ENCODE data around the gene AMER2.
"Not testable (repeated sequence)": the region's sequence is repeated elsewhere in the genome, so short reads cannot be mapped to it uniquely, and the experiment has no call there.

The AMER2 gene

DNA sequence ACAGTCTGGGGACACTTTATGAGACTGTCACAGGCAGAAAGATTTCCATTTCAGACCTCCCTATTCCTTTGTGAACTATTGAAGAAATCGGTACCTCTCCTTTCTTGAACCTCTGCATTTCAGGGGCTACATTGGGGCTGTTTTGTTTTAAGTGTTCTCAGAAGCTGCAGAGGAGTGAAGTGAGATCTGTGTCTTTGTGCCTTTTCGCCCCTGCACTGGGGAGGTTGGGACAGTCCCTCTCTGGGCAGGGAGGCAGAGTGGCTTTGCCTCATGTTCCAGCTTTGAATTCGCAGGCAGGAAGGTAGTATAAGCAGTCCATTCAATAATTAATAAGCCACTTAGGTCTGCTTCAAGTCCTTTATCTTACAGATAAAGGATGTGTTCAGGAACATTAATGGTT, 9.5 kb upstream of the AMER2 start:
- in situ Hi-C loops (cut with MboI; ENCODE audit: low sequenced_read_pairs), result no loop called here

- in situ Hi-C loops (cut with MboI; ENCODE audit: low sequenced_read_pairs), result no loop called here
Measured at GRCh38 chr13:25180775-25181537, 8.9 kb upstream of the AMER2 start.

GRCh38 chr13:25179832-25180774, 8.0 kb upstream of the AMER2 start:
- in situ Hi-C loops (cut with MboI; ENCODE audit: low sequenced_read_pairs), result no loop called here

GRCh38 chr13:25179011-25179410, 6.9 kb upstream of the AMER2 start:
- in situ Hi-C loops (cut with MboI; ENCODE audit: low sequenced_read_pairs), result no loop called here

DNA sequence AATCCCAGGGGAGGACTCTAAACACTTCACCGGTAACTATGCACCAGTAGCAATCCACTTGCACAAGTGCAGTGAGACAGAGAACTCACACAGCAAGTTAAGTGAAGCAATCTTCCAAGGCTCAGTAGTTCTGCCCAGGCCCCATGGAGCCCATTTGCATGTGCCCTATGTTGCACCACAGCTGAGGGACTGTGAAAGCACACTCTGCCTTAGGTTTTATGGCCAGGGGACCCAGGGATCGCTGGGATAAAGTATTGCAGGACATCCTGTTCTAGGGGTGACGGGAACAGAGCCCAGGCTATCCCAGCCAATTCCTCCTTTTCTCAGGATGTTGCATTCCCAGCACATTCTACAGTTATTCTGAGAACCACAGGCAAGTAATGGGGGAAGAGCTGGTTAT, 6.0 kb upstream of the AMER2 start:
- in situ Hi-C loops (cut with MboI; ENCODE audit: low sequenced_read_pairs), result no loop called here

DNA sequence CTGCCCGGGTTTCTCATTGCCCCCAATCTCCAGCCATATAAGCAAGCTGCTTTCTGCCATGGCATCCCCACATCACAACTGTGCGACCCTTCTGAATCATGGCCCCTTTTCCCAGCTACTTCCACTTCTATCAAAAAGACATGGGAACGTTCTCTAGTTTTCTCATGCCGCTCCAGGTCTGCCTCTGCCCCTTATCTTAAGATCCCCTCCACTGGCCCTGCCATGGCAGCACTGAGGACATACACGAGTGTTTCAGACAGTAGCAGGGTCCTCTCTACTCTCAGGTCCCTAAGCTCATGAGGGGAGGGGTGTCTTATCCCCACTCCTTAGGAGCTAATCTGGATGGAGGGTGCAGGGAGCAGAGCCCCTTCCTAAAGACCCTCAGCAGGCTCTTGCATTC, 5.5 kb upstream of the AMER2 start:
- in situ Hi-C loops (cut with MboI; ENCODE audit: low sequenced_read_pairs), result no loop called here

GRCh38 chr13:25177012-25177411, 4.9 kb upstream of the AMER2 start:
- in situ Hi-C loops (cut with MboI; ENCODE audit: low sequenced_read_pairs), result no loop called here

DNA sequence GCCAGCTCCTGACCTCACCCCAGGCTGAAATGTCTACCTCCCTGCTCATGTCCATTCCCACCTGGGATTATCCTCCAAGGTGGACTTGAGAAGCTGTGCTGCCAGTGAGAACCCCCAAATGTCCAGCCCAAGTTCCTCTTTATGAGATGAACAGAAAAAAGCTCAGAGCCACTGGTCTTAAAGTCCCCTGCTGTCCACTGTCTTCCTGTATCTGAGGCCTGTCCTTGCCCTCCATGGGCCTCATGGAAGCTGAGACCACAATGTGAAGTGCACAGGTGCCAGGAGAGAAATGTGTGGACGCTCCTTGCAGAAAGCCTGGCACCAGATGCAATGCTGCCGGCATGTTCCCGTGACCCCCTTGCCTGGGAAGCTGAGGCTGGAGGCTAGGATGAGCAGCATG, 3.3 kb upstream of the AMER2 start:
- in situ Hi-C loops (cut with MboI; ENCODE audit: low sequenced_read_pairs), result no loop called here

GRCh38 chr13:25175026-25175425, 2.9 kb upstream of the AMER2 start:
- in situ Hi-C loops (cut with MboI; ENCODE audit: low sequenced_read_pairs), result no loop called here

DNA sequence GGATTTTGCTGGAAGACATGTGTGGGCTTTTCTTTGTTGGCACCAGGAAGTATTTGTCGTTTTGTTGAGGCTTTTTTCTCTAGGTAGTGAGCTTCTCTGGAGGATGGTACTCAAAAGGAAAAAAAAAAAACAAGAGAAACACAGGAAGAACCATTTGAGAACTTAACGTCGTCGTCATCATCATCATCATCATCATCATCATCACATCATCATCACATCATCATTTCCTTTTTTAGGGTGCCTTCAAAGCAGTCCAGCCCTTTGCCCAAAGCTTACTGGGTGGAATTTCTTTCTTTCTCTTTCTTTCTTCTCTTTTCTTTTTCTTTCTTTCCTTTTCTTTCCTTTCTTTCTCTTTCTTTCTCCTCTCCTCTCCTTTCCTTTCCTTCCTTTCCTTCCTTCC, 2.2 kb upstream of the AMER2 start:
- in situ Hi-C loops (cut with MboI; ENCODE audit: low sequenced_read_pairs), result no loop called here

DNA sequence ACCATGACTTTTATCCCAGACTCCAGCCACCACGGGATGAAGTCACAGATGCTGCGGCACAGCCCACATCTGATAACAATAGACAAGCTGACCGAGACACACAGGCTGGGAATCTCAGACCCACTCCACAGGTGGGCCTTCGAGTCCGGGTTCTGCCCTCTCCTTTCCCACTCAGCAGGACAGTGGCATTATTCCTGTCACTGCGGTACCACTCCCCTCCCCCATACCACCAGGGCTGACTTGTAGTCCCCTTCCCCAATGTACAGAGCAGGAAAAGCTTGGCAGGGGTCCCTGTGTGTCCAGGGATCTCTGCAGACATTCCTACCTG, 179 bp upstream of the AMER2 start:
- in situ Hi-C loops (cut with MboI; ENCODE audit: low sequenced_read_pairs), result no loop called here

DNA sequence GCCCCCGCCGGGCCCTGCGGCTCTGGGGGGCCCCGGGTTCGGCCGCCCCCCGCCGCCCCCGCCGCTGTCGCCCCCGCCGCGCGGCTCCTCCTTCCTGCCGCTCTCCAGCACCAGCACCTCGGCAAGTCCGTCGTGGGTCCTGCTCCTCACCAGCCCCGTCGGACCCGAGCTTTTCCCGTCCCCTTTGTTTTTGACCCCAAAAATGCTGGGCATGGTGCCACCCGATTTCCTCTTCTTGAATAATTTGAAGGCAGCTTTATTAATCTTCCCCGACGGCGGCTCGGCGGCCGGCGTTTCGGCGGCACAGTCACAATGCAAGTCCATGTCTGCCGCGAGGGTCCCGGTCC, 945 bp downstream of the AMER2 start:
- in situ Hi-C loops (cut with MboI; ENCODE audit: low sequenced_read_pairs), result no loop called here

DNA sequence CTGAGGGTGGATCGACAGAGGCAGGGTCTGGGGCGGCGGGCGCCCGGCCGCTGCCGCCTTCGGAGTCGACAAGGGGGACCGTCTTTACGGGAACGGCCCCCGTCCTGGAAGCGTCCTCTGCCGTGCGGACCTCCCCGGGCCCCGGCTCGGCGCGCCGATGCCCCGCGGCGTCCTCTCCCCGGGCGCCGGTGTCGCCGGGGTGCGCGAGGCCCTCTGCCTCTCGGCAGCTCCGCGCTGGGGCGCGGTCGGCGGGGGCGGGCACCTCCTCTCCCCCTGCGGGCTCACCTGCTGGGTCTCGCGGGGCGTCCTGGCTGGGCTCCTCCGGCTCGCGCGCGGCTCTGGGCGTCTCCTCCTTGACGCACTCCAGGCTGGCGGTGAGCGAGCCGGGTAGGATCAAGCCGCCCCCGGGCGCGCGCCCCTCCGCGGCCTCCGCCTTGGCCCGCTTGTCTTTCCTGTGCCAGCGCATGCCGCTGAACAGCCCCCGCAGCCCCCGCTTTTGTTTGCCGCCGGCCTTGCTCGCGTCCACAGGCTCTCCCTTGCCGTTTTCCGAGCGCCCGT, 1.5 kb downstream of the AMER2 start:
- in situ Hi-C loops (cut with MboI; ENCODE audit: low sequenced_read_pairs), result no loop called here

DNA sequence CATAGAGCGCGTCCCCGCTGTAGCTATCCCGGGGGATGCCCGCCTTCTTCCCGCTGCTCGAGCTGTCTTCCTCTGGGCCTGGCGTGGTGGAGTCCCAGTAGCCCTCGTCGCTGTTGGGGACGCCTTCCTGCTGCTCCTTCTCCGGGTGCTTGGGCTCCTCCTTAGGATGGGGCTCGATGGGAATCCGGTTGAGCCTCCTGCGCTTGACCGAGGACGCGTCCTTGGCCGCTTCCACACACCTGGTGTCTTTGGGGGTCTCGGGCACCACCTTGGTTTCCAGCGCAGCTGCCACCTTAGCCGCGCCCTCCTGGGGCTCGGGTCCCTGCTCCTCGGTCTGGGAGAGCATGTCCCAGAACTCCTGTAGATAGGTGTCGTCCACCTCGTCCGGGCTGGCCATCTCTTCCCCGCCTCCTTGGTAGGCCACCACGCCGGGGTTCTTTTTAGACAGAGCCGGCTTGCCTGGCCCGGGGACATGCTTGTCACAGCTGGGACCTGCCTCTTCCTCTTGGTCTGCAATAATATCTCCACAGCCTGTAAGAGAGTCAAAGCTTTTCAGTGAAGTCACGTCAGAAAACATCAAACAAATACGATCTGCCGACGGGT, 2.0 kb downstream of the AMER2 start:
- in situ Hi-C loops (cut with MboI; ENCODE audit: low sequenced_read_pairs), result no loop called here

GRCh38 chr13:25169356-25169755, 2.7 kb downstream of the AMER2 start:
- in situ Hi-C loops (cut with MboI; ENCODE audit: low sequenced_read_pairs), result no loop called here

DNA sequence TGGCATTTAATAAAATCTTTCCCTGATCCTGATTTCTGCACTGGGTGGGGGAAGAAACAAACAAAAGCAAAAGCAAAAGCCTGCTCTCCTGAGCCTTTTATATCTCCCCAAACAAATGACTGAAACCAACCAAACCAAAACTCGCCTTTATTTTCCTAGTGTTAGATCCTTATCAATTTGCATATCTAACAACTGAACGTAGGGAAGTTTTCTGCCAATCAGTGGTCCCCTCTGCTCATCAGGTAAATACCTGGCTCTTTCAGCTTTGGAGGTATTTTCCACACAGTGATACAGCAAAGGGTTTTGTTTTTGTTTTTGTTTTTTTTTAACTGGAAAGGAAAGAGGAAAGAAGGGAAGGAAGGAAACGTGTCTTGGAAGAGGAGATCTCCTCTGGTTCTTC, 3.3 kb downstream of the AMER2 start:
- in situ Hi-C loops (cut with MboI; ENCODE audit: low sequenced_read_pairs), result no loop called here

DNA sequence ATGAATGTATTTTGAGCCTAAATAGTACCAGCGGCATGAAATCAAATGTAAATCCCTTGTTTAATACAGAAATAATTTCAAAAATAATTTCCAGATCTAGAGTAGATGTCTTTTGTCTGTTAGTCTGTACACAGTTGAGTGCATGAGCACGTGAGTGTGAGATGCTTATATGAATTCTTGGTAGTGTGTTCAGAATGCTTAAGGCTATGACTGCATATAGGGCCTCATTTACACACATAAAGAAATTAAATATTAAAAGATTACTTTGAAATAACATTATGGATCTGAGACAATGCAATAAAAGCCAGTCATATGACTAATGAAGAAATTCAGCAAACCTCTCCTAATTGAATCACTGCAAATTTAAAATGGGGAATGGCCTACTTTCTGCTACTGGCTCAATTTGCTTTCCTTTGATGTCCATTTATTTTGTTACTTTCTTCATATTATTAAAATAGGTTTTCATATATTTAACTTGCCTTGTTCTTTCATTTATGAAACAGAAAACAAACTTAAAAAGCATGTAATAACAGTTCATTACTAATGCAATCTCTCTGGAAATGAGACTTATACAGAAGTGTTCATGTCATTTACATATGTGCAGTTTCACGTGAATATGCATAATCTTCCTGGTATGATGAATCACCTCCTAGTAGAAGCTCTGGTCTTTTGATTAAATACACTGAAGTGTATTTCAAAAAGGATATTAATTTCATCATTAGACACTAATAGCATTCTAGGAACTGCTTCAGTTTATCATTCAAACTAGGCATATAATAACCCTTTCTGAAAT, 4.5 kb downstream of the AMER2 start:
- in situ Hi-C loops (cut with MboI; ENCODE audit: low sequenced_read_pairs), result no loop called here

GRCh38 chr13:25166306-25166705, 5.8 kb downstream of the AMER2 start:
- in situ Hi-C loops (cut with MboI; ENCODE audit: low sequenced_read_pairs), result no loop called here

- in situ Hi-C loops (cut with MboI; ENCODE audit: low sequenced_read_pairs), result no loop called here
Measured at GRCh38 chr13:25165663-25166062, 6.4 kb downstream of the AMER2 start.

GRCh38 chr13:25165163-25165562, 6.9 kb downstream of the AMER2 start:
- in situ Hi-C loops (cut with MboI; ENCODE audit: low sequenced_read_pairs), result not testable (repeated sequence)

DNA sequence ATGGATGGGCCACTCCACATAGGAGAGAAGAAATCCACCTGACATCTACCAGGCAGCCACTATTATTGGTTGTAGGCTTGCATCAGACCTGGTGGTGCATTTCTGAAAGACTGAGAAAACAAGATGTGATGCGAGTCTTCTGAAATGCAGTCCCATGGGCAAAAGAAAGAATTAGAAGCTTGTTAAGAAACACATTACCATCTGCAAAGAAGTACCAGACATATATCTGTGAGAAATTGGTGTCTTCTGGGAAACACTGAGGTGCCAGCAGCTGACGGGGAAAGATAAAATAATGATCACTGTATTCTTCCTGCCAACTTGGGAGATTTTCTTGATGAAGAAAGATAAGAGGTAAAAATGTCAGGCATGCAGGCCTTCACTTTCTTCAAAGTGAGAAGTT, 14.4 kb downstream of the AMER2 start:
- in situ Hi-C loops (cut with MboI; ENCODE audit: low sequenced_read_pairs), result no loop called here
